Tibial nerve (tissue), 4 donors: ENCODE results near the gene ERC2.

Experiments used
- CTCF ChIP-seq, 5 experiments: fragments of 200-600 bp in 3 of 5; fragments of 450-650 bp in 2 of 5; sonication (generic) in 3 of 5; IDR thresholded peaks; one replicate each; pipeline ENCODE4 v1.5.1; 2016 to 2019; ENCODE audit warnings: antibody characterized with exemption in 5 of 5, mild to moderate bottlenecking in 3 of 5, moderate library complexity in 2 of 5
- EP300 ChIP-seq, 2 donors: sonication (generic); formaldehyde crosslinking; IDR thresholded peaks; one replicate each; pipeline ENCODE4 v1.6.1; 2017; ENCODE audit warnings: antibody characterized with exemption in 2 of 2, mild to moderate bottlenecking in 1 of 2

- TF ChIP-seq CTCF (IDR thresholded peaks at IDR 0.05) (no peak), EP300 (IDR thresholded peaks at IDR 0.05) (no peak)
Measured at GRCh38 chr3:56453011-56453410, 15.3 kb downstream of the ERC2 start.
